ENCODE results near the gene LIPJ.

LIPJ gene

GRCh38 chr10:88546497-88546896, 40.1 kb upstream of the LIPJ start:
- Histone ChIP-seq H3K4ac (ENCODE audit: low read length) (no peak overlapping the region), H2AFZ (ENCODE audit: low read length) (no peak overlapping the region), H3K4me2 (ENCODE audit: insufficient read depth, low read length, poor library complexity, severe bottlenecking) (no peak overlapping the region), H3K4me1 (ENCODE audit: control insufficient read depth in 2 of 2, insufficient read depth in 1 of 2, low read depth in 1 of 2, low read length in 2 of 2) (peaks cover 0 to 2% of the 10 kb centered on the region in 2 donors), H3K9ac (ENCODE audit: low read depth, low read length, poor library complexity) (no peak overlapping the region), H3K27me3 (ENCODE audit: control insufficient read depth in 3 of 3, insufficient read depth in 3 of 3, low read depth in 1 of 3, low read length in 3 of 3) (no peaks in the 10 kb centered on the region), H3K36me3 (replicated peaks in 1 of 2; ENCODE audit: control insufficient read depth in 2 of 2, insufficient read depth in 2 of 2, low read length in 2 of 2) (no peaks in the 10 kb centered on the region), H2AK5ac (ENCODE audit: low read depth, low read length) (no peak overlapping the region), H3K14ac (ENCODE audit: low read length) (no peak overlapping the region), H2BK120ac (ENCODE audit: low read depth, low read length) (no peak overlapping the region), H2BK5ac (ENCODE audit: low read length) (no peak overlapping the region), H3K9me3 (replicated peaks in 1 of 2; ENCODE audit: control insufficient read depth in 2 of 2, insufficient read depth in 1 of 2, low read depth in 1 of 2, low read length in 2 of 2) (no peaks in the 10 kb centered on the region), H4K8ac (ENCODE audit: low read depth, low read length) (no peak overlapping the region), H3K27ac (replicated peaks; ENCODE audit: low read length) (no peak overlapping the region), H3K23ac (ENCODE audit: low read depth, low read length, poor library complexity) (no peak overlapping the region), H3K4me3 (ENCODE audit: low read length in 2 of 2) (no peak overlapping the region), H2BK15ac (ENCODE audit: low read length) (no peak overlapping the region), H3K18ac (ENCODE audit: low read length) (no peak overlapping the region), H2BK12ac (ENCODE audit: low read length) (no peak overlapping the region), H3K79me1 (ENCODE audit: low read depth, low read length) (no peaks in the 10 kb centered on the region), H4K91ac (ENCODE audit: low read depth, low read length, poor library complexity) (no peak overlapping the region)
- DNase-seq (ENCODE audit: low spot score), result no peak
- no CpG with 5 or more reads among the region's 3 CpGs for WGBS, 2 donors (ENCODE audit: extremely low coverage in 2 of 2, insufficient read length in 2 of 2, insufficient replicate concordance in 1 of 2)

GRCh38 chr10:88551246-88551645, 35.3 kb upstream of the LIPJ start:
- no peak overlapping the region for H4K8ac ChIP-seq (ENCODE audit: low read depth, low read length)
- H3K36me3 ChIP-seq (replicated peaks in 1 of 2; ENCODE audit: control insufficient read depth in 2 of 2, insufficient read depth in 2 of 2, low read length in 2 of 2), result no peaks in the 10 kb centered on the region
- no peak overlapping the region for H3K9ac ChIP-seq (ENCODE audit: low read depth, low read length, poor library complexity)
- H3K4me1 ChIP-seq (ENCODE audit: control insufficient read depth in 2 of 2, insufficient read depth in 1 of 2, low read depth in 1 of 2, low read length in 2 of 2), result no peaks in the 10 kb centered on the region
- H3K4me2 ChIP-seq (ENCODE audit: insufficient read depth, low read length, poor library complexity, severe bottlenecking), result no peak overlapping the region
- no peak overlapping the region for H3K4me3 ChIP-seq (ENCODE audit: low read length in 2 of 2)
- no CpG with 5 or more reads among the region's 2 CpGs for WGBS, 2 donors (ENCODE audit: extremely low coverage in 2 of 2, insufficient read length in 2 of 2, insufficient replicate concordance in 1 of 2)
- H3K4ac ChIP-seq (ENCODE audit: low read length), result no peak overlapping the region
- no peak overlapping the region for H3K14ac ChIP-seq (ENCODE audit: low read length)
- H3K79me1 ChIP-seq (ENCODE audit: low read depth, low read length), result no peaks in the 10 kb centered on the region
- H3K23ac ChIP-seq (ENCODE audit: low read depth, low read length, poor library complexity), result no peak overlapping the region
- no peak overlapping the region for H2BK5ac ChIP-seq (ENCODE audit: low read length)
- no peak overlapping the region for H3K18ac ChIP-seq (ENCODE audit: low read length)
- H2BK12ac ChIP-seq (ENCODE audit: low read length), result no peak overlapping the region
- H3K27ac ChIP-seq (replicated peaks; ENCODE audit: low read length), result no peak overlapping the region
- H2AFZ ChIP-seq (ENCODE audit: low read length), result no peak overlapping the region
- no peaks in the 10 kb centered on the region for H3K27me3 ChIP-seq (ENCODE audit: control insufficient read depth in 3 of 3, insufficient read depth in 3 of 3, low read depth in 1 of 3, low read length in 3 of 3)
- no peak overlapping the region for H4K91ac ChIP-seq (ENCODE audit: low read depth, low read length, poor library complexity)
- H3K9me3 ChIP-seq (replicated peaks in 1 of 2; ENCODE audit: control insufficient read depth in 2 of 2, insufficient read depth in 1 of 2, low read depth in 1 of 2, low read length in 2 of 2), result no peaks in the 10 kb centered on the region
- no peak overlapping the region for H2BK120ac ChIP-seq (ENCODE audit: low read depth, low read length)
- H2BK15ac ChIP-seq (ENCODE audit: low read length), result no peak overlapping the region
- no peak for DNase-seq (ENCODE audit: low spot score)
- H2AK5ac ChIP-seq (ENCODE audit: low read depth, low read length), result no peak overlapping the region

GRCh38 chr10:88553116-88553752, 33.3 kb upstream of the LIPJ start:
- Histone ChIP-seq H2BK15ac (ENCODE audit: low read length) (no peak overlapping the region), H3K4me2 (ENCODE audit: insufficient read depth, low read length, poor library complexity, severe bottlenecking) (no peak overlapping the region), H3K4me3 (ENCODE audit: low read length in 2 of 2) (no peak overlapping the region), H2BK120ac (ENCODE audit: low read depth, low read length) (no peak overlapping the region), H3K14ac (ENCODE audit: low read length) (no peak overlapping the region), H4K91ac (ENCODE audit: low read depth, low read length, poor library complexity) (no peak overlapping the region), H3K9me3 (replicated peaks in 1 of 2; ENCODE audit: control insufficient read depth in 2 of 2, insufficient read depth in 1 of 2, low read depth in 1 of 2, low read length in 2 of 2) (no peaks in the 10 kb centered on the region), H2BK5ac (ENCODE audit: low read length) (no peak overlapping the region), H2AFZ (ENCODE audit: low read length) (no peak overlapping the region), H3K36me3 (replicated peaks in 1 of 2; ENCODE audit: control insufficient read depth in 2 of 2, insufficient read depth in 2 of 2, low read length in 2 of 2) (no peaks in the 10 kb centered on the region), H3K79me1 (ENCODE audit: low read depth, low read length) (no peaks in the 10 kb centered on the region), H3K27me3 (ENCODE audit: control insufficient read depth in 3 of 3, insufficient read depth in 3 of 3, low read depth in 1 of 3, low read length in 3 of 3) (no peaks in the 10 kb centered on the region), H3K4me1 (ENCODE audit: control insufficient read depth in 2 of 2, insufficient read depth in 1 of 2, low read depth in 1 of 2, low read length in 2 of 2) (no peaks in the 10 kb centered on the region), H3K23ac (ENCODE audit: low read depth, low read length, poor library complexity) (no peak overlapping the region), H4K8ac (ENCODE audit: low read depth, low read length) (no peak overlapping the region), H3K4ac (ENCODE audit: low read length) (no peak overlapping the region), H3K18ac (ENCODE audit: low read length) (no peak overlapping the region), H3K9ac (ENCODE audit: low read depth, low read length, poor library complexity) (no peak overlapping the region), H3K27ac (replicated peaks; ENCODE audit: low read length) (no peak overlapping the region), H2BK12ac (ENCODE audit: low read length) (no peak overlapping the region), H2AK5ac (ENCODE audit: low read depth, low read length) (no peak overlapping the region)
- no CpG with 5 or more reads among the region's 2 CpGs for WGBS, 2 donors (ENCODE audit: extremely low coverage in 2 of 2, insufficient read length in 2 of 2, insufficient replicate concordance in 1 of 2)
- peak; percentile 29 for DNase-seq (ENCODE audit: low spot score)

- no CpG with 5 or more reads among the region's 7 CpGs for WGBS, 2 donors (ENCODE audit: extremely low coverage in 2 of 2, insufficient read length in 2 of 2, insufficient replicate concordance in 1 of 2)
- H3K9ac ChIP-seq (ENCODE audit: low read depth, low read length, poor library complexity), result no peak overlapping the region
Observed at GRCh38 chr10:88555190-88555908, 31.2 kb upstream of the LIPJ start.

More at GRCh38 chr10:88555190-88555908, 31.2 kb upstream of the LIPJ start:
- Histone ChIP-seq H3K4me2 (ENCODE audit: insufficient read depth, low read length, poor library complexity, severe bottlenecking) (no peak overlapping the region), H3K23ac (ENCODE audit: low read depth, low read length, poor library complexity) (no peak overlapping the region), H3K9me3 (replicated peaks in 1 of 2; ENCODE audit: control insufficient read depth in 2 of 2, insufficient read depth in 1 of 2, low read depth in 1 of 2, low read length in 2 of 2) (no peaks in the 10 kb centered on the region), H3K18ac (ENCODE audit: low read length) (no peak overlapping the region), H3K36me3 (replicated peaks in 1 of 2; ENCODE audit: control insufficient read depth in 2 of 2, insufficient read depth in 2 of 2, low read length in 2 of 2) (no peaks in the 10 kb centered on the region), H2AFZ (ENCODE audit: low read length) (no peak overlapping the region), H3K4me3 (ENCODE audit: low read length in 2 of 2) (no peak overlapping the region), H3K4me1 (ENCODE audit: control insufficient read depth in 2 of 2, insufficient read depth in 1 of 2, low read depth in 1 of 2, low read length in 2 of 2) (no peaks in the 10 kb centered on the region), H4K8ac (ENCODE audit: low read depth, low read length) (no peak overlapping the region), H3K27ac (replicated peaks; ENCODE audit: low read length) (no peak overlapping the region), H2BK5ac (ENCODE audit: low read length) (no peak overlapping the region), H2BK15ac (ENCODE audit: low read length) (no peak overlapping the region), H3K4ac (ENCODE audit: low read length) (no peak overlapping the region), H3K14ac (ENCODE audit: low read length) (no peak overlapping the region), H3K27me3 (ENCODE audit: control insufficient read depth in 3 of 3, insufficient read depth in 3 of 3, low read depth in 1 of 3, low read length in 3 of 3) (no peaks in the 10 kb centered on the region), H4K91ac (ENCODE audit: low read depth, low read length, poor library complexity) (no peak overlapping the region), H2BK12ac (ENCODE audit: low read length) (no peak overlapping the region), H2BK120ac (ENCODE audit: low read depth, low read length) (no peak overlapping the region), H3K79me1 (ENCODE audit: low read depth, low read length) (no peaks in the 10 kb centered on the region), H2AK5ac (ENCODE audit: low read depth, low read length) (no peak overlapping the region)
- DNase-seq (ENCODE audit: low spot score), result no peak
